IMR-90 (cell line): Measurements from ENCODE around the gene SCAANT1.

Source experiments
- BHLHE40 ChIP-seq: fragments of 150-350 bp; IDR thresholded peaks from 2 replicates; pipeline ENCODE4 v1.6.1; 2016; ENCODE audit warnings: mild to moderate bottlenecking, low read depth, low read length
- CEBPB ChIP-seq: IDR thresholded peaks from 2 replicates; pipeline ENCODE4 v1.6.1; 2012; ENCODE audit warnings: low read depth, low read length, improper control_type of control experiment
- CHD1 ChIP-seq: IDR thresholded peaks from 2 replicates; pipeline ENCODE4 v1.6.1; 2012; ENCODE audit warnings: low read depth, low read length, improper control_type of control experiment
- FOS ChIP-seq: fragments of 150-350 bp; IDR thresholded peaks from 2 replicates; pipeline ENCODE4 v1.6.1; 2016; ENCODE audit warnings: low read depth, low read length
- MAFK ChIP-seq: IDR thresholded peaks from 2 replicates; pipeline ENCODE4 v1.6.1; 2012; ENCODE audit warnings: low read depth, low read length, improper control_type of control experiment
- MAZ ChIP-seq: IDR thresholded peaks from 2 replicates; pipeline ENCODE4 v1.6.1; 2012; ENCODE audit warnings: low read depth, mild to moderate bottlenecking, low read length, improper control_type of control experiment, moderate library complexity, borderline replicate concordance
- MXI1 ChIP-seq: IDR thresholded peaks from 2 replicates; pipeline ENCODE4 v1.6.1; 2012; ENCODE audit warnings: low read depth, mild to moderate bottlenecking, low read length, moderate library complexity, borderline replicate concordance
- NFE2L2 ChIP-seq: fragments of 150-350 bp; IDR thresholded peaks from 2 replicates; pipeline ENCODE4 v1.6.1; 2016; ENCODE audit warnings: low read depth, mild to moderate bottlenecking, low read length
- POLR2A ChIP-seq: IDR thresholded peaks from 2 replicates; pipeline ENCODE4 v1.6.1; 2012; ENCODE audit warnings: mild to moderate bottlenecking, low read depth, low read length
- RAD21 ChIP-seq: IDR thresholded peaks from 2 replicates; pipeline ENCODE4 v1.6.1; 2012; ENCODE audit warnings: low read length, improper control_type of control experiment
- TF ChIP-seq, protein P1 (sequence below): conservative IDR thresholded peaks from 2 replicates; pipeline ENCODE4 v1.5.1; 2012; ENCODE audit warnings: mild to moderate bottlenecking, low read depth, low read length, improper control_type of control experiment
- TF ChIP-seq, protein P2 (sequence below): fragments of 150-350 bp; IDR thresholded peaks from 2 replicates; pipeline ENCODE4 v1.6.1; 2016; ENCODE audit warnings: low read depth, mild to moderate bottlenecking, low read length, moderate library complexity, borderline replicate concordance

GRCh38 chr3:63961891-63962290 lies 49.7 kb upstream of the SCAANT1 start:
- TF ChIP-seq, protein P1, sequence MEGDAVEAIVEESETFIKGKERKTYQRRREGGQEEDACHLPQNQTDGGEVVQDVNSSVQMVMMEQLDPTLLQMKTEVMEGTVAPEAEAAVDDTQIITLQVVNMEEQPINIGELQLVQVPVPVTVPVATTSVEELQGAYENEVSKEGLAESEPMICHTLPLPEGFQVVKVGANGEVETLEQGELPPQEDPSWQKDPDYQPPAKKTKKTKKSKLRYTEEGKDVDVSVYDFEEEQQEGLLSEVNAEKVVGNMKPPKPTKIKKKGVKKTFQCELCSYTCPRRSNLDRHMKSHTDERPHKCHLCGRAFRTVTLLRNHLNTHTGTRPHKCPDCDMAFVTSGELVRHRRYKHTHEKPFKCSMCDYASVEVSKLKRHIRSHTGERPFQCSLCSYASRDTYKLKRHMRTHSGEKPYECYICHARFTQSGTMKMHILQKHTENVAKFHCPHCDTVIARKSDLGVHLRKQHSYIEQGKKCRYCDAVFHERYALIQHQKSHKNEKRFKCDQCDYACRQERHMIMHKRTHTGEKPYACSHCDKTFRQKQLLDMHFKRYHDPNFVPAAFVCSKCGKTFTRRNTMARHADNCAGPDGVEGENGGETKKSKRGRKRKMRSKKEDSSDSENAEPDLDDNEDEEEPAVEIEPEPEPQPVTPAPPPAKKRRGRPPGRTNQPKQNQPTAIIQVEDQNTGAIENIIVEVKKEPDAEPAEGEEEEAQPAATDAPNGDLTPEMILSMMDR, result peak; percentile 58
- TF ChIP-seq POLR2A (no peak), RAD21 (peak; percentile 22; the same call in 1 of the 2 replicates), CEBPB (peak; percentile 38; the same call in 1 of the 2 replicates), BHLHE40 (no peak), MAFK (no peak), CHD1 (no peak), MXI1 (no peak), MAZ (no peak), NFE2L2 (0 out of 2 replicates have a peak, but pooled peaks have one; percentile 19), FOS (no peak)
- TF ChIP-seq, protein P2, sequence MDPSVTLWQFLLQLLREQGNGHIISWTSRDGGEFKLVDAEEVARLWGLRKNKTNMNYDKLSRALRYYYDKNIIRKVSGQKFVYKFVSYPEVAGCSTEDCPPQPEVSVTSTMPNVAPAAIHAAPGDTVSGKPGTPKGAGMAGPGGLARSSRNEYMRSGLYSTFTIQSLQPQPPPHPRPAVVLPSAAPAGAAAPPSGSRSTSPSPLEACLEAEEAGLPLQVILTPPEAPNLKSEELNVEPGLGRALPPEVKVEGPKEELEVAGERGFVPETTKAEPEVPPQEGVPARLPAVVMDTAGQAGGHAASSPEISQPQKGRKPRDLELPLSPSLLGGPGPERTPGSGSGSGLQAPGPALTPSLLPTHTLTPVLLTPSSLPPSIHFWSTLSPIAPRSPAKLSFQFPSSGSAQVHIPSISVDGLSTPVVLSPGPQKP, result no peak
